ENCODE data around the gene PPP1R37. TPM values are rescaled to one million over a fixed set of nuclear protein-coding genes. Genes with fewer than 3 reads are reported as not detected.

PPP1R37 gene
- total RNA-seq, 1 experiment from 2014 or later = 20.4 TPM

DNA sequence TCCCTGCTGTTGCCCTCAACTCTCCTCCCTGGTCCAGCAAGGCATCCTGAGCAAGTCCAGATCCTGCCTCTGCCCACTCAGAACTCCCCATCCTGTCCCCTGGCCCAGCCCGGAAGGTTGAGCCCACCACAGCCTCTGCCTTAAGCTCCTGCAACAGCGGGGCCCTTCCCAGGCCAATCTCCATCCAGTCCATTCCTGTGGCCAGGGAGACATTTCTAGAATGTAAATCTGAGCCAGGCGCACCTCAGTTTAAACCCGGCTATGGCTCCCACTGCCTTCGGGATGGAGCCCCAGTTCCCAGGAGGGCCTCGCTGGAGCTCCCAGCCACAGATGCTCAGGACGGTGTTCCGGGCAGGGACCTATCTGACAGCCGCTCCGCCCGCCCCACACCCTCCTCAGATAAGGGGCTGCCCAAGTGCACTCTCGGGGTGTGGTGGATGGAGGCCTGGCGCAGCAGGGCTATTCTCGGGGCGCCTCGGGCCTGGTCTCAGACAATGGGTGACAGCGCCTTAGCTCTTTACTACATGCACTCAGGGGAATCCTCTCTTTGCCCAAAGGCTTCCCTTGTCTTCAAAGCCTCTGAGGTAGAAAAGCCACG, 79.7 kb downstream of the PPP1R37 start:
- ATAC-seq = no peak
- ChIA-PET POLR2A (interaction anchor here (0.6 kb wide), 1 partner anchor 42 kb away, joined by 3 read pairs; no protein-coding TSS in a partner anchor), CTCF (interaction anchor here (0.6 kb wide), 1 partner anchor 63 kb away, joined by 3 read pairs; no protein-coding TSS in a partner anchor)
- intact Hi-C loops (cut with micrococcal nuclease; ENCODE audit: unreplicated experiment) = no loop called here
- H3K4me1 ChIP-seq (ENCODE audit: control insufficient read depth, insufficient read depth, low read length) = no peaks in the 10 kb centered on the region
- no peaks in the 10 kb centered on the region for H3K9me3 ChIP-seq (ENCODE audit: control insufficient read depth, insufficient read depth, low read depth, low read length)
- no peak overlapping the region for H3K4me3 ChIP-seq (ENCODE audit: low read depth in 2 of 2, low read length in 2 of 2)
- no peak for DNase-seq (ENCODE audit: low read depth, low spot score)
- BruUV-seq (replicated peaks) = no TSS peak
- in situ Hi-C loops (cut with HindIII; ENCODE audit: low pct_unique_long_range_greater_than_20kb, low sequenced_read_pairs) = no loop called here
- no peak for TF ChIP-seq SIN3A (IDR thresholded peaks at IDR 0.05; ENCODE audit: borderline replicate concordance, insufficient read depth, low read depth, low read length)
- TF ChIP-seq, protein P1, sequence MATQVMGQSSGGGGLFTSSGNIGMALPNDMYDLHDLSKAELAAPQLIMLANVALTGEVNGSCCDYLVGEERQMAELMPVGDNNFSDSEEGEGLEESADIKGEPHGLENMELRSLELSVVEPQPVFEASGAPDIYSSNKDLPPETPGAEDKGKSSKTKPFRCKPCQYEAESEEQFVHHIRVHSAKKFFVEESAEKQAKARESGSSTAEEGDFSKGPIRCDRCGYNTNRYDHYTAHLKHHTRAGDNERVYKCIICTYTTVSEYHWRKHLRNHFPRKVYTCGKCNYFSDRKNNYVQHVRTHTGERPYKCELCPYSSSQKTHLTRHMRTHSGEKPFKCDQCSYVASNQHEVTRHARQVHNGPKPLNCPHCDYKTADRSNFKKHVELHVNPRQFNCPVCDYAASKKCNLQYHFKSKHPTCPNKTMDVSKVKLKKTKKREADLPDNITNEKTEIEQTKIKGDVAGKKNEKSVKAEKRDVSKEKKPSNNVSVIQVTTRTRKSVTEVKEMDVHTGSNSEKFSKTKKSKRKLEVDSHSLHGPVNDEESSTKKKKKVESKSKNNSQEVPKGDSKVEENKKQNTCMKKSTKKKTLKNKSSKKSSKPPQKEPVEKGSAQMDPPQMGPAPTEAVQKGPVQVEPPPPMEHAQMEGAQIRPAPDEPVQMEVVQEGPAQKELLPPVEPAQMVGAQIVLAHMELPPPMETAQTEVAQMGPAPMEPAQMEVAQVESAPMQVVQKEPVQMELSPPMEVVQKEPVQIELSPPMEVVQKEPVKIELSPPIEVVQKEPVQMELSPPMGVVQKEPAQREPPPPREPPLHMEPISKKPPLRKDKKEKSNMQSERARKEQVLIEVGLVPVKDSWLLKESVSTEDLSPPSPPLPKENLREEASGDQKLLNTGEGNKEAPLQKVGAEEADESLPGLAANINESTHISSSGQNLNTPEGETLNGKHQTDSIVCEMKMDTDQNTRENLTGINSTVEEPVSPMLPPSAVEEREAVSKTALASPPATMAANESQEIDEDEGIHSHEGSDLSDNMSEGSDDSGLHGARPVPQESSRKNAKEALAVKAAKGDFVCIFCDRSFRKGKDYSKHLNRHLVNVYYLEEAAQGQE (IDR thresholded peaks at IDR 0.05; ENCODE audit: insufficient read depth in 1 of 2, low read depth in 2 of 2, low read length in 1 of 2) = no peak
- TF ChIP-seq, protein P2, sequence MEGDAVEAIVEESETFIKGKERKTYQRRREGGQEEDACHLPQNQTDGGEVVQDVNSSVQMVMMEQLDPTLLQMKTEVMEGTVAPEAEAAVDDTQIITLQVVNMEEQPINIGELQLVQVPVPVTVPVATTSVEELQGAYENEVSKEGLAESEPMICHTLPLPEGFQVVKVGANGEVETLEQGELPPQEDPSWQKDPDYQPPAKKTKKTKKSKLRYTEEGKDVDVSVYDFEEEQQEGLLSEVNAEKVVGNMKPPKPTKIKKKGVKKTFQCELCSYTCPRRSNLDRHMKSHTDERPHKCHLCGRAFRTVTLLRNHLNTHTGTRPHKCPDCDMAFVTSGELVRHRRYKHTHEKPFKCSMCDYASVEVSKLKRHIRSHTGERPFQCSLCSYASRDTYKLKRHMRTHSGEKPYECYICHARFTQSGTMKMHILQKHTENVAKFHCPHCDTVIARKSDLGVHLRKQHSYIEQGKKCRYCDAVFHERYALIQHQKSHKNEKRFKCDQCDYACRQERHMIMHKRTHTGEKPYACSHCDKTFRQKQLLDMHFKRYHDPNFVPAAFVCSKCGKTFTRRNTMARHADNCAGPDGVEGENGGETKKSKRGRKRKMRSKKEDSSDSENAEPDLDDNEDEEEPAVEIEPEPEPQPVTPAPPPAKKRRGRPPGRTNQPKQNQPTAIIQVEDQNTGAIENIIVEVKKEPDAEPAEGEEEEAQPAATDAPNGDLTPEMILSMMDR (IDR thresholded peaks at IDR 0.05) = no peak
- no peak for TF ChIP-seq TCF7L2 (IDR thresholded peaks at IDR 0.05; ENCODE audit: low read depth, low read length)
- TF ChIP-seq POLR2AphosphoS5 (IDR thresholded peaks at IDR 0.05; ENCODE audit: low read depth, low read length) = no peak
- H3K27ac ChIP-seq (ENCODE audit: low read length) = no peak overlapping the region
- no peaks in the 10 kb centered on the region for H3K27me3 ChIP-seq (ENCODE audit: control insufficient read depth, insufficient read depth, low read length)
- H3K36me3 ChIP-seq (ENCODE audit: control insufficient read depth, insufficient read depth, low read length) = no peaks in the 10 kb centered on the region

DNA sequence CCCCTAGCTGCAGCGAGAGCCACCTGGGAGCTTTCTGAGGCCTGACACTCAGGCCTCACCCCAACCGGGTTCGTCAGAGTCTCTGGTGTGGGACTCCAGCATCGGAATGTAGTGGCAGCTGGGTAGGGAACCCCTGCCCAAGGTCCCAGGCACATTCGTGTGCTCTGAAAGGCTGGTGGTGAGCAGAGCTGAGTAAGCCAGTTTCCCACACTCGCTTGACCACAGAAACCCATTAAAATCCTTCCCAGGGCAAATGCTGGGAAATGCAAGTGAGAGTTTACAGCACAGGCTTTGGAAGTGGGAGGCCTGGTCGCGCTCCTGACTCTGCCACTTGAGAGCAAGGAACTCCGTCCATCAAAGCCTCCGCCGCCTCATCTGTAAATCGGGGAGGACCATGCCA, 80.8 kb downstream of the PPP1R37 start:
- H3K27me3 ChIP-seq (ENCODE audit: control insufficient read depth, insufficient read depth, low read length) = no peaks in the 10 kb centered on the region
- intact Hi-C loops (cut with micrococcal nuclease; ENCODE audit: unreplicated experiment) (no loop called here), in situ Hi-C loops (cut with HindIII; ENCODE audit: low pct_unique_long_range_greater_than_20kb, low sequenced_read_pairs) (no loop called here)
- H3K4me3 ChIP-seq (ENCODE audit: low read depth in 2 of 2, low read length in 2 of 2) = no peak overlapping the region
- no TSS peak for BruUV-seq (replicated peaks)
- no peak overlapping the region for H3K27ac ChIP-seq (ENCODE audit: low read length)
- POLR2A ChIA-PET = no interaction called here
- H3K4me1 ChIP-seq (ENCODE audit: control insufficient read depth, insufficient read depth, low read length) = no peaks in the 10 kb centered on the region
- TF ChIP-seq POLR2AphosphoS5 (IDR thresholded peaks at IDR 0.05; ENCODE audit: low read depth, low read length) = no peak
- TF ChIP-seq TCF7L2 (IDR thresholded peaks at IDR 0.05; ENCODE audit: low read depth, low read length) = no peak
- TF ChIP-seq, protein P2 (IDR thresholded peaks at IDR 0.05) = no peak
- TF ChIP-seq SIN3A (IDR thresholded peaks at IDR 0.05; ENCODE audit: borderline replicate concordance, insufficient read depth, low read depth, low read length) = no peak
- TF ChIP-seq, protein P1 (IDR thresholded peaks at IDR 0.05; ENCODE audit: insufficient read depth in 1 of 2, low read depth in 2 of 2, low read length in 1 of 2) = no peak
- no peaks in the 10 kb centered on the region for H3K9me3 ChIP-seq (ENCODE audit: control insufficient read depth, insufficient read depth, low read depth, low read length)
- H3K36me3 ChIP-seq (ENCODE audit: control insufficient read depth, insufficient read depth, low read length) = no peaks in the 10 kb centered on the region
- ATAC-seq (no peak), DNase-seq (ENCODE audit: low read depth, low spot score) (no peak)
- CTCF ChIA-PET = no interaction called here
